Activated CD8-positive, alpha-beta memory T cell treated with anti-CD3 and anti-CD28 coated beads, Interleukin-2, amount 50 U/mL, for 48 hours (primary cell): Measurements from ENCODE around the gene L1CAM.

ENCODE experiments used
- DNase-seq: peaks from one replicate; pipeline ENCODE4 v3.0.0-alpha.2; 2020

The L1CAM gene

GRCh38 chrX:153922932-153923857 lies 37.2 kb upstream of the L1CAM start:
- DNase-seq: no peak

- DNase-seq: no peak
Measured at GRCh38 chrX:153921511-153922446, 35.8 kb upstream of the L1CAM start.

GRCh38 chrX:153921070-153921469 lies 35.1 kb upstream of the L1CAM start:
- DNase-seq: no peak

GRCh38 chrX:153920546-153920945 lies 34.6 kb upstream of the L1CAM start:
- no peak for DNase-seq

GRCh38 chrX:153919281-153919680 lies 33.3 kb upstream of the L1CAM start:
- no peak for DNase-seq

GRCh38 chrX:153917869-153918268 lies 31.9 kb upstream of the L1CAM start:
- DNase-seq: no peak

GRCh38 chrX:153913701-153914100 lies 27.7 kb upstream of the L1CAM start:
- DNase-seq: no peak

GRCh38 chrX:153913211-153913610 lies 27.2 kb upstream of the L1CAM start:
- DNase-seq: no peak

- no peak for DNase-seq
Measured at GRCh38 chrX:153911798-153912197, 25.8 kb upstream of the L1CAM start.

GRCh38 chrX:153910446-153910845 lies 24.5 kb upstream of the L1CAM start:
- no peak for DNase-seq

GRCh38 chrX:153909980-153910360 lies 24.0 kb upstream of the L1CAM start:
- DNase-seq: no peak

GRCh38 chrX:153909024-153909979 lies 23.3 kb upstream of the L1CAM start:
- DNase-seq: no peak

GRCh38 chrX:153908219-153908860 lies 22.4 kb upstream of the L1CAM start:
- no peak for DNase-seq

GRCh38 chrX:153907456-153907855 lies 21.5 kb upstream of the L1CAM start:
- no peak for DNase-seq

GRCh38 chrX:153906126-153906917 lies 20.3 kb upstream of the L1CAM start:
- DNase-seq: no peak

- DNase-seq: no peak
Measured at GRCh38 chrX:153905481-153906095, 19.6 kb upstream of the L1CAM start.

GRCh38 chrX:153903991-153904957 lies 18.3 kb upstream of the L1CAM start, which contains the start of gene AVPR2:
Gene AVPR2, plus strand, starts transcription at chrX:153904673. Its CDS starts 473 bp downstream, at chrX:153905146.
- DNase-seq: no peak

- no peak for DNase-seq
Measured at GRCh38 chrX:153903238-153903980, 17.4 kb upstream of the L1CAM start.

GRCh38 chrX:153902385-153902784 lies 16.4 kb upstream of the L1CAM start:
- no peak for DNase-seq
